ENCODE results near the gene CCL25. TPM values are rescaled to one million over a fixed set of nuclear protein-coding genes. Genes with fewer than 3 reads are reported as not detected.
A peak's percentile ranks its signal among the peaks of the same experiment; 100 is the strongest.

Gene CCL25
- total and polyA plus RNA-seq, 2 of the 13 experiments (the other 11 are each of a cell fraction or from before 2014, with no cell fraction given), result not detected

- intact Hi-C loops (cut with micrococcal nuclease; ENCODE audit: unreplicated experiment), result no loop called here
- ATAC-seq, result no peak
- peaks cover 45% of the 10 kb centered on the region for H4K20me1 ChIP-seq (ENCODE audit: insufficient read depth, low read length)
- BruUV-seq (replicated peaks), result no TSS peak
- no peak for FAIRE-seq
- H3K4me2 ChIP-seq (ENCODE audit: low read depth, low read length), result peak overlapping the region; percentile 91
- under 1% methylated on average over 24 of the region's 74 CpGs for WGBS (ENCODE audit: low lambda C conversion rate)
- no peaks in the 10 kb centered on the region for H3K27me3 ChIP-seq (ENCODE audit: control insufficient read depth in 1 of 2, insufficient read depth in 2 of 2, low read length in 2 of 2)
- ChIA-PET CTCF (ENCODE audit: low intra/inter-chr PET ratio, low total read pairs) (interaction anchor here (0.7 kb wide), 1 partner anchor 11 kb away, joined by 3 read pairs; no protein-coding TSS in a partner anchor), POLR2A (interaction anchor here (0.5 to 2.7 kb wide), 2 partner anchors 61 to 516 kb away, joined by 3 to 16 read pairs; partner anchors contain the start of gene TIMM44)
- H3K4me1 ChIP-seq (ENCODE audit: insufficient read depth, low read length), result peaks cover 51% of the 10 kb centered on the region
- H3K9ac ChIP-seq (ENCODE audit: insufficient read depth, low read depth, low read length), result peak overlapping the region; percentile 86
- H3K27ac ChIP-seq (ENCODE audit: extremely low read length, insufficient read depth, low read length), result peak overlapping the region; percentile 67
- H3K4me3 ChIP-seq (replicated peaks in 1 of 3; ENCODE audit: insufficient read depth in 1 of 3, low read depth in 2 of 3, low read length in 3 of 3), result peak overlapping the region; percentile 87 to 100 (median 89)
- no peak for DNase-seq (ENCODE audit: low spot score)
- H3K9me3 ChIP-seq (ENCODE audit: low read length), result no peaks in the 10 kb centered on the region
- no peak overlapping the region for H2AFZ ChIP-seq (ENCODE audit: low read length)
- in situ Hi-C loops (cut with HindIII; ENCODE audit: extremely low pct_ligation_motif_present, low pct_unique_long_range_greater_than_20kb), result loop anchor here (25.0 kb wide), 1 partner anchor 257 kb away; no protein-coding TSS in a partner anchor
- H3K79me2 ChIP-seq (ENCODE audit: insufficient read depth, low read length), result peaks cover 51% of the 10 kb centered on the region
- H3K36me3 ChIP-seq (replicated peaks in 1 of 2; ENCODE audit: control insufficient read depth in 1 of 2, insufficient read depth in 2 of 2, low read length in 2 of 2), result peaks cover 2 to 5% of the 10 kb centered on the region in 2 experiments; a peak in 3 of 5 replicates
- TF ChIP-seq ZNF407 (CRISPR knock-in tag; IDR thresholded peaks at IDR 0.05; ENCODE audit: not compliant biosample characterization) (no peak), MTA3 (CRISPR knock-in tag; IDR thresholded peaks at IDR 0.05) (no peak), ZNF543 (CRISPR knock-in tag; IDR thresholded peaks at IDR 0.05) (0 out of 2 replicates have a peak, but pooled peaks have one; percentile 1), WIZ (CRISPR knock-in tag; IDR thresholded peaks at IDR 0.05) (no peak), DDIT3 (CRISPR knock-in tag; IDR thresholded peaks at IDR 0.05) (no peak), GATAD2A (CRISPR knock-in tag; IDR thresholded peaks at IDR 0.05) (no peak), ZNF652 (CRISPR knock-in tag; IDR thresholded peaks at IDR 0.05; ENCODE audit: borderline replicate concordance, low read depth) (no peak), ZBTB26 (CRISPR knock-in tag; IDR thresholded peaks at IDR 0.05; ENCODE audit: borderline replicate concordance) (no peak), ZSCAN22 (CRISPR knock-in tag; IDR thresholded peaks at IDR 0.05) (no peak), ZBTB8A (CRISPR knock-in tag; IDR thresholded peaks at IDR 0.05; ENCODE audit: borderline replicate concordance, low read depth) (no peak), ZNF572 (CRISPR knock-in tag; IDR thresholded peaks at IDR 0.05) (no peak), ETS1 (CRISPR knock-in tag; IDR thresholded peaks at IDR 0.05) (no peak), ZNF562 (CRISPR knock-in tag; IDR thresholded peaks at IDR 0.05; ENCODE audit: borderline replicate concordance) (no peak)
These were observed 47.6 kb upstream of the CCL25 start for GRCh38 chr19:8004723-8005513.

All from HepG2 (cell line).